ENCODE results near the gene CCDC68. TPM values are rescaled to one million over a fixed set of nuclear protein-coding genes. Genes with fewer than 3 reads are reported as not detected.

The CCDC68 gene
- total RNA-seq, 1 experiment from 2014 or later: 6.6 TPM

GRCh38 chr18:54975598-54975997, 16.3 kb upstream of the CCDC68 start:
- ATAC-seq: no peak
- no peaks in the 10 kb centered on the region for H3K9me2 ChIP-seq (ENCODE audit: insufficient read depth)
- TF ChIP-seq EZH2 (IDR thresholded peaks at IDR 0.05) (no peak), ZFX (IDR thresholded peaks at IDR 0.05) (no peak), TCF7L2 (IDR thresholded peaks at IDR 0.05; ENCODE audit: borderline replicate concordance, extremely low read depth, insufficient read depth, insufficient read length) (no peak)
- no peak overlapping the region for H3K4me2 ChIP-seq (ENCODE audit: low read length)
- intact Hi-C loops (cut with micrococcal nuclease): no loop called here
- no peaks in the 10 kb centered on the region for H3K79me2 ChIP-seq (ENCODE audit: insufficient read depth, low read length)
- ChIA-PET CTCF (no interaction called here), POLR2A (no interaction called here), RAD21 (ENCODE audit: low non-redundant PET in 1 of 2, low total read pairs in 2 of 2, uncharacterized antibody in 2 of 2, unreplicated experiment in 2 of 2) (no interaction called here)
- no peak overlapping the region for H3K4me3 ChIP-seq (replicated peaks in 1 of 2; ENCODE audit: low read depth in 1 of 2, low read length in 2 of 2)
- H3K9ac ChIP-seq (ENCODE audit: low read length): no peak overlapping the region
- H3K36me3 ChIP-seq (ENCODE audit: control insufficient read depth in 1 of 2, insufficient read depth in 2 of 2, low read length in 2 of 2): no peaks in the 10 kb centered on the region
- H2AFZ ChIP-seq (ENCODE audit: low read depth, low read length, poor library complexity, severe bottlenecking): peak overlapping the region; percentile 10
- no peaks in the 10 kb centered on the region for H3K27me3 ChIP-seq (ENCODE audit: insufficient read depth, low read length)
- no peaks in the 10 kb centered on the region for H3K9me3 ChIP-seq (ENCODE audit: control insufficient read depth in 1 of 2, insufficient read depth in 1 of 2, low read depth in 1 of 2, low read length in 2 of 2)
- DNase-seq (ENCODE audit: low read depth, low spot score): no peak
- H3K27ac ChIP-seq (ENCODE audit: low read depth, low read length): no peak overlapping the region
- no peaks in the 10 kb centered on the region for H4K20me1 ChIP-seq (ENCODE audit: insufficient read depth)
- BruUV-seq (replicated peaks): no TSS peak
- H3K4me1 ChIP-seq (ENCODE audit: control insufficient read depth in 1 of 2, insufficient read depth in 2 of 2, low read length in 2 of 2): no peaks in the 10 kb centered on the region; a peak in 1 of 4 replicates

DNA sequence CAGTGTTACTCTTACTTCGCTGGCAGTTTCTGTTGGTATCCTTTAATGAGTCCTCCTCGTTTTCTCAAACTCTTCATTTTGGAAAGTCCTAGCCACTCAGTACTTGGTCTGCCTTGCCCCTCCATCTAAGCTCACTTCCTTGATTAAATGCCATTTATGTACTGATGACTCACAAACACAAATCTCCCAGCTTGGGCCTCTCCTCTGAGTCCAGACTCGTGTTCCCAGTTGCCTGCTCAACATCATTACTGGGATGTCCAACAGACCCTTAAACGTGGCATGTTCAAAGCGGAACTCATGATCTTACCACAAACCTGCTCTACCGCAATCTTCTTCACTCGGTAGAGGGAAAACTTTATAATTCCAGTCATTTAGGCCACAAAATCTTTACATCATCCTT, 13.8 kb upstream of the CCDC68 start:
- BruUV-seq (replicated peaks): no TSS peak

More for the DNA sequence above, 13.8 kb upstream of the CCDC68 start:
- no peak overlapping the region for H3K27ac ChIP-seq (ENCODE audit: low read depth, low read length)
- no peaks in the 10 kb centered on the region for H3K9me2 ChIP-seq (ENCODE audit: insufficient read depth)
- H3K79me2 ChIP-seq (ENCODE audit: insufficient read depth, low read length): no peaks in the 10 kb centered on the region
- TF ChIP-seq ELF1 (IDR thresholded peaks at IDR 0.05; ENCODE audit: borderline replicate concordance, low read depth) (no peak), SP1 (IDR thresholded peaks at IDR 0.05; ENCODE audit: low read depth) (no peak), POLR2A (IDR thresholded peaks at IDR 0.05; ENCODE audit: borderline replicate concordance, extremely low read depth, insufficient read depth, insufficient read length) (no peak), MAX (IDR thresholded peaks at IDR 0.05) (no peak), POLR2AphosphoS5 (IDR thresholded peaks at IDR 0.05; ENCODE audit: low read depth, low read length) (no peak), JUND (IDR thresholded peaks at IDR 0.05) (no peak), CBX3 (IDR thresholded peaks at IDR 0.05; ENCODE audit: low read depth) (no peak), SRF (IDR thresholded peaks at IDR 0.05; ENCODE audit: low read depth) (no peak)
- no peaks in the 10 kb centered on the region for H3K9me3 ChIP-seq (ENCODE audit: control insufficient read depth in 1 of 2, insufficient read depth in 1 of 2, low read depth in 1 of 2, low read length in 2 of 2)
- intact Hi-C loops (cut with micrococcal nuclease): no loop called here
- H3K36me3 ChIP-seq (ENCODE audit: control insufficient read depth in 1 of 2, insufficient read depth in 2 of 2, low read length in 2 of 2): no peaks in the 10 kb centered on the region
- ATAC-seq (no peak), DNase-seq (ENCODE audit: low read depth, low spot score) (no peak)
- H2AFZ ChIP-seq (ENCODE audit: low read depth, low read length, poor library complexity, severe bottlenecking): peak overlapping the region; percentile 16
- peaks cover 0 to 12% of the 10 kb centered on the region in 2 experiments; a peak in 2 of 4 replicates for H3K4me1 ChIP-seq (ENCODE audit: control insufficient read depth in 1 of 2, insufficient read depth in 2 of 2, low read length in 2 of 2)
- RAD21 ChIA-PET (ENCODE audit: low non-redundant PET in 1 of 2, low total read pairs in 2 of 2, uncharacterized antibody in 2 of 2, unreplicated experiment in 2 of 2): no interaction called here
- no peaks in the 10 kb centered on the region for H3K27me3 ChIP-seq (ENCODE audit: insufficient read depth, low read length)
- CTCF ChIA-PET: no interaction called here
- H3K4me2 ChIP-seq (ENCODE audit: low read length): no peak overlapping the region
- POLR2A ChIA-PET: no interaction called here
- H3K9ac ChIP-seq (ENCODE audit: low read length): no peak overlapping the region
- no peaks in the 10 kb centered on the region for H4K20me1 ChIP-seq (ENCODE audit: insufficient read depth)
- H3K4me3 ChIP-seq (replicated peaks in 1 of 2; ENCODE audit: low read depth in 1 of 2, low read length in 2 of 2): no peak overlapping the region

Data from HCT116 (cell line).